Neural progenitor cell (in vitro differentiated cells): ENCODE results near the gene RBM33.
"Not testable (repeated sequence)": the region's sequence is repeated elsewhere in the genome, so short reads cannot be mapped to it uniquely, and the experiment has no call there.

Experiments used
- EZH2 ChIP-seq: fragments of 200-600 bp; sonication (generic); IDR thresholded peaks from 2 replicates; pipeline ENCODE4 v1.6.1; 2017; ENCODE audit warnings: antibody characterized with exemption, mild to moderate bottlenecking, moderate library complexity
- EZH2phosphoT487 ChIP-seq: fragments of 200-600 bp; sonication (generic); IDR thresholded peaks from 2 replicates; pipeline ENCODE4 v1.6.1; 2017; ENCODE audit warnings: antibody characterized with exemption
- TF ChIP-seq, protein P1 (sequence below): fragments of 200-600 bp; sonication (generic); IDR thresholded peaks from 2 replicates; pipeline ENCODE4 v1.5.1; 2017; ENCODE audit warnings: antibody characterized with exemption, mild to moderate bottlenecking

DNA sequence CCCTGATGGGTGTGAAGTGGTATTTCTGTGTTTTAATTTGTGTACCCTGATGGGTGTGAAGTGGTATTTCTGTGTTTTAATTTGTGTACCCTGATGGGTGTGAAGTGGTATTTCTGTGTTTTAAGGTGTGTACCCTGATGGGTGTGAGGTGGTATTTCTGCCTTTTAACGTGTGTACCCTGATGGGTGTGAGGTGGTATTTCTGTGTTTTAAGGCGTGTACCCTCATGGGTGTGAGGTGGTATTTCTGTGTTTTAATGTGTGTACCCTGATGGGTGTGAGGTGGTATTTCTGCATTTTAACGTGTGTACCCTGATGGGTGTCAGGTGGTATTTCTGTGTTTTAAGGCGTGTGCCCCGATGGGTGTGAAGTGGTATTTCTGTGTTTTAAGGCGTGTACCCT lies 29.4 kb upstream of the RBM33 start:
- TF ChIP-seq, protein P1, sequence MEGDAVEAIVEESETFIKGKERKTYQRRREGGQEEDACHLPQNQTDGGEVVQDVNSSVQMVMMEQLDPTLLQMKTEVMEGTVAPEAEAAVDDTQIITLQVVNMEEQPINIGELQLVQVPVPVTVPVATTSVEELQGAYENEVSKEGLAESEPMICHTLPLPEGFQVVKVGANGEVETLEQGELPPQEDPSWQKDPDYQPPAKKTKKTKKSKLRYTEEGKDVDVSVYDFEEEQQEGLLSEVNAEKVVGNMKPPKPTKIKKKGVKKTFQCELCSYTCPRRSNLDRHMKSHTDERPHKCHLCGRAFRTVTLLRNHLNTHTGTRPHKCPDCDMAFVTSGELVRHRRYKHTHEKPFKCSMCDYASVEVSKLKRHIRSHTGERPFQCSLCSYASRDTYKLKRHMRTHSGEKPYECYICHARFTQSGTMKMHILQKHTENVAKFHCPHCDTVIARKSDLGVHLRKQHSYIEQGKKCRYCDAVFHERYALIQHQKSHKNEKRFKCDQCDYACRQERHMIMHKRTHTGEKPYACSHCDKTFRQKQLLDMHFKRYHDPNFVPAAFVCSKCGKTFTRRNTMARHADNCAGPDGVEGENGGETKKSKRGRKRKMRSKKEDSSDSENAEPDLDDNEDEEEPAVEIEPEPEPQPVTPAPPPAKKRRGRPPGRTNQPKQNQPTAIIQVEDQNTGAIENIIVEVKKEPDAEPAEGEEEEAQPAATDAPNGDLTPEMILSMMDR = not testable (repeated sequence)
- TF ChIP-seq EZH2phosphoT487, EZH2: not testable (repeated sequence)
